HG03025 (cell line): ENCODE results near the gene AFMID.

Experiments
- ATAC-seq: cut with Tn5 transposase; IDR thresholded peaks from one replicate; pipeline ENCODE4 v1.9.1; 2021; ENCODE audit warnings: mild to moderate bottlenecking, moderate library complexity; ENCODE audit not compliant: unreplicated experiment, low FRiP score

Gene AFMID

GRCh38 chr17:78236362-78237127 lies 49.4 kb downstream of the AFMID start:
- ATAC-seq: no peak

DNA sequence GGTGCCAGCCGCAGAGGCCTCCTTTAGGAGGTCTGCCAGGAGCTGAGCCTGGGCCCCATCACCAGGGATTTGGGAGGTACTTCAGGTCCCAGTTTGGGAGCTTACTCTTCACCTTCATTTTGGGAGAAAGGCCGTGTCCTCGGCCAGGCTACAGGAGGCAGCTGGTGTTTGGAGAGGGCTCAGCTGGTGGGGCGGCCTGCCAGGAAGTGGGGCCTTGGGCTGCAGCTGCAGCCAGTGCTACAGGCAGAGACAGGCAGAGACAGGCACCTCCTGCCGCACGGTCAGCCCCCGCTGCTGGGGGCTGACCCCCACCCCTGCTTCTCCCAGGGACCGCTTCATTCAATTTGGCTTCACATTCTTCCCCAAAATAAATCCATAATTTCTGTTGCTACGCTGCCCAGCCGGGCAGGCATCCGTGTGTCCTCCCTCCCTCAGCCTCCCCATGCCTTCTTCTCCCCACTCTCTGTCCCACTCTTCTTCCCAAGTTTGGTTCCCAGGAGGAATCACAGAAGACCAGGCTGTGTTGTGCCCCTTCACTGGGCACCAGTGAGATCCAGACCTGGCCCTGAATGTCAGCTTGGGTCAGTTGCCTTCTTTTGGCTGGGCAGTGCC lies 50.3 kb downstream of the AFMID start:
- ATAC-seq: no peak

DNA sequence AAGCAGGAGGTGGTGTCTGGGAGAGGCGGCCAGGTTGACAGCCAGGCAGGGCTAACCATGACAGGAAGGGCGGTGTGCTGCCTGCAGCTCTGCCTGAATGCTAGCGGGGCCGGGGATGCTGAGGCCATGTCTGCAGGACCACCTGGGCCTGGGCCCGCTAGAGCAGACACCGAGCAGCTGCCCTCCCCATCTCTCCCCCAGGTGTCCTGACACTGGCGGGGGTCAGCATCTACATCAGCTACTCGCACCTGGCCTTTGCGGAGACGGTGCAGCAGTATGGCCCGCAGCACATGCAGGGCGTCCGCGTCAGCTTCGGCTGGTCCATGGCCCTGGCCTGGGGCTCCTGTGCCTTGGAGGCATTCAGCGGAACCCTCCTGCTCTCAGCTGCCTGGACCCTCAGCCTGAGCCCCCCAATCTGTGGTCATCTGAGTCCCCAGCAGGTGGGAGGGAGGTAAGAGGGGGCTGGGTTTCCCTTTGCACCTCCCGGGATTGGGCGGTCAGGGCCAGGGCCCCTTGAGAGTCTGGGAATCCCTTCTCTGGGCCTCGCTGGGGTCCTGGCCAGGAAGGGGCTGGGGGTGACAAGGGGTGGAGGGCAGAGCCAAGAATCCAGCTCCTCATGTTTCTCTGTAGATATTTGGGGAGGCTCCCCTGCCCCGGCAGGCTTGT lies 51.8 kb downstream of the AFMID start:
- no peak for ATAC-seq

DNA sequence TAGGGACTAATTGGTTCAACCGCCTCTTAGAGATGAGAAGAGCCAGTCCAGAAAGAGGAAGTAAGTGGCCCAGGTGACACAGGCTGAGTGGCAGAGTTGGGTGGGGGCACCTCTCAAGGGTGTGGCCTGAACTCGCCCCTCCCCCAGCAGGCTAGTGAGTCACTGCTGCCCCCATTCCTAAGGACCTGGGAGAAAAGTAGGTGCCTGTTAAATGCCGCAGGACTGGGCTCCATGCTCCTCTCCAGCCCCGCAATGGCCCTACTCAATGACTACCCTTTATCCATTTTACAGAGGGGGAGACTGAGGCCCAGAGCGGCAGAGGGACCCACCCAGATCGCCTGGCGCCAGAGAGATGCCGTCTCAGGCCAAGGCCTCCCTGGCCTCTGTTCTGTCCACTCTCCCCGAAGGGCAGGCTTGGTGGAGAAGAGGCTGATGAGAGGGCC lies 52.3 kb downstream of the AFMID start:
- no peak for ATAC-seq

DNA sequence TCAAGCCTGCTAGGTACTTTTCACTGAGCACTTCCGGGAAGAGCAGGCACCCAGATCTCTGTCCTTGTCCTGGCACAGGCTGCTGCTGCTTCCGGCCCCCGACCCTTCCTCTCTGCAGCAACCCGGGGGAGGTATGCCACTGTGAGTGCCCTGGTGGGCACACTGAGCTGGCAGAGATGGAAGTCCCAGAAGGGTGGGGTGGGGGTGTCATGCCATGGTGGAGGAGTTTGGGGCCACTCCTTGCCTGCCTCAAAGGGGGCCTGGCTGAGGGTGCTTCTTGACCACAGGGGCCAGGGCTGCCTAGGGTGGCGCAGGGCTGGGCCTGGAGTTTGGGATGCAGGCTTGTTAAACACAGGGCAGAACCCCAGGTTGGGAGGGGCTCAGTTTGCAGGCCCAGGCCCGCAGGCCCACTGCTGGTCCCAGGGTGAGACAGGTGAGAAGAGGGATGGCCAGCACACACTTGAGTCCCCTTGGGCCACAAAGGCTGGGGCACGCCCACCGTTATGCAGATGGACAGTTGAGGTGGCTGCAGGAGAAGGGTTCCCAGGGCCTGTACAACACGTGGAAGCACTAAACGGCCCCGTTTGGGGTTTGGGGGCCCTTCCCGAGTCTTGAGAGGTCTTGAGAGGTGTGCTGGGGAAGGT lies 53.0 kb downstream of the AFMID start:
- no peak for ATAC-seq

GRCh38 chr17:78240839-78241238 lies 53.7 kb downstream of the AFMID start:
- no peak for ATAC-seq

- ATAC-seq: no peak
Observed at GRCh38 chr17:78241277-78242023, 54.3 kb downstream of the AFMID start.

DNA sequence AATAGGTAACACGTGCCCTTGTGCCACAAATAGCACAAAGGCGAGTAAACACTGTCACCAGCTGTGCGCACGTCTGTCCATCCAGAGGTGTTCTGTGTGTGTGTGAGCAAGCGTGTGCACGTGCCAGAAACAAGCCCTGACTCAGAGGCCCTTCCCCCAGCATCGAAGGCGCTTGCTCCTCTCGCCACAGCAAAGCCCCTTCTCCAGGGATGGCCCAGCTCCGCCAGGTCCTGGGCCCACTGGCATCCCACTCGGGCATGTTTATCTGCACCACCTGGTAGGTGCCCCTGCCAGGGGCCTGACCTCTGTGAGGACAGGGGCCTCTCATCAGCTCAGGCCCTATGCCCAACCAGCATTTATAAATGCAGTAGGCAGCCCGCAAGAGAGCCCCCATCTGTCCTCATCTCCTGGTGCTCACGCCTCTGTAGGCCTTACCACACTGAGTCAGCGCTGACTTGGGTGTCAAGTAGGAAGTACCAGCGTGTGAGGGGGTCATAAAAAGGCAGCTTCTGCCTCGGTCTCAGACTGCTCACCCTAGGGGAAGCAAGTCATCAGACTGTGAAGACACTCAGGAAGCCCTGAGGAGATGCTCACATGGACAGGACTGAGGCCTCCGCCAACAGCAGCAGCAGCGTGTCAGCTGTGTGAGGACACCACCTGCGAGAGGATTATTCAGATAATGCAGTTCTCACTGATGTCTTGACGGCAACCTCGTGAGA lies 55.0 kb downstream of the AFMID start:
- no peak for ATAC-seq

- no peak for ATAC-seq
Observed at GRCh38 chr17:78247304-78247703, 60.1 kb downstream of the AFMID start.

DNA sequence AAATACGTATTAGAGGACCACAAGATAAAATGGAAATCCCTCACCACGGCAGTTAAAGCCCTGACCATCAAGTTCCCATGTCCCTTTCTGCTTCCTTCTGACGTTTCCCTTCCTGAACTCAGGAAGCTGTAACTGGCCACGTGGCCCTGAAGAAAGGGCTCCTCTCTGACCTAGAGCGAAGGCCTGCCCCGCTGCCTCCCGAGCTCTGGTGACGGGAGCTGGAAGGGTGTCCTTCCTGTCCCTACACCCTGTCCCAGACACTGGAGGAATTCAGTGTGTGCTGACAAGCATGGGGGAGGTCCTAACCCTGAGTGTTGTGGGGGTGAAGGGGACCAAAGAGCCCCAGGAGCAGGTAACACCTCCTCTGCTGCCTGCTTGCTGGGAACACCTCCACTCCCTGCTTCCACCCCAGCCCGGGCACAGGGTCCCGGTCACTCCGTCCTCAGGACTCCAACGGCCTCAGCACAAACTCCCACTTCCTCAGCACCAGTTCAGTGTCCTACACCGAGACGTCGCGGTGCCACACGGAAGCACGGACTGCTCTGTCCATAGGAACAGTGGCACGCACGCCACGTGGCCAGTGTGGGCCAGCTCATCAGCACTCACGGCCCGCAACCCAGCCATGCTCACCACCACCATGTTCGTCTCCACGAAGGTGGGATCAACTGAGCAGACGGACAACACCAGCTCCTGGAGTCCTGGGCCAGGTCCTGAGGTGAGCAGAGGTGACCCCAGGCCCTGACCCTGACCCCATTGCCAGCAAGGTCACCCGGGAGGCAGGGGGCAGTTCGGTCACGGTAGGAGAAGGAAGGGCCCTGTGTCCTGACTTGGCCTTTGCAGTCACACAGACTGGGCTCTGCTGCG lies 61.1 kb downstream of the AFMID start:
- no peak for ATAC-seq

DNA sequence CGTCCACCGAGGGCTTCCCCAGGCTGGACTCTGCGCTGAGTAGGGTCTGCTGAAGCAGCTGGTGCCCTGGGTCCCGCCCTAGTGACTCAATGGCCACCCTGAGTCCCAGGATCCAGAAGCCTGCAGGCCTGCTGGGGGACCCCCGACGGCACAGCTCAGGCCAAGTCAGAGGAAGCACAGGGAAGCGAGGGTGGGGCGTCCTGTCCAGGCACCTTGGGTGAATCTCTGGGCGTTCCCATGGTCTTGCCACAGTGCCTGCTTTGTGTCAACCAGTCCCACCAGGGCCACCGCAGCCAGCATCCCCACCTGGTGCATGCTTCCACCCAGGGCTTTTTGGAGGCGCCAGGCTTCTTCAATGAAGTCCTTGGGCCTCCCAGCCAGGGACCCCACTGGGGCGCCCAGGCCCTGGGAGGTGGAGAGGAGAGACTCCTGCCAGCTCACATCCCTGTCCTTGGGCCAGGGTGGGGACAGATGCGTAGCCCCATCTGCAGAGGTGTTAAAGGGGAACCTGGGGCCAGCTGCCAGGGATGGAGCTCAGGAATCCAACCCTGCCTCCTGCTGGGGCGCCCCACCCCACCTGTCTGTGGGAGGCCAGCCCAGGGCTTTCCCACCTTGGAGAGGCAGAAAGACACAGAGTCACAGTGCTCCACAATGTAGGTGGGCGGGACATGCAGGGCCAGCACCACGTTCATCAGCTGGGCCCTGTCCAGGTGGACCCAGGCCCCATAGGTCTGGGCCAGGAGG lies 62.1 kb downstream of the AFMID start:
- ATAC-seq: no peak

DNA sequence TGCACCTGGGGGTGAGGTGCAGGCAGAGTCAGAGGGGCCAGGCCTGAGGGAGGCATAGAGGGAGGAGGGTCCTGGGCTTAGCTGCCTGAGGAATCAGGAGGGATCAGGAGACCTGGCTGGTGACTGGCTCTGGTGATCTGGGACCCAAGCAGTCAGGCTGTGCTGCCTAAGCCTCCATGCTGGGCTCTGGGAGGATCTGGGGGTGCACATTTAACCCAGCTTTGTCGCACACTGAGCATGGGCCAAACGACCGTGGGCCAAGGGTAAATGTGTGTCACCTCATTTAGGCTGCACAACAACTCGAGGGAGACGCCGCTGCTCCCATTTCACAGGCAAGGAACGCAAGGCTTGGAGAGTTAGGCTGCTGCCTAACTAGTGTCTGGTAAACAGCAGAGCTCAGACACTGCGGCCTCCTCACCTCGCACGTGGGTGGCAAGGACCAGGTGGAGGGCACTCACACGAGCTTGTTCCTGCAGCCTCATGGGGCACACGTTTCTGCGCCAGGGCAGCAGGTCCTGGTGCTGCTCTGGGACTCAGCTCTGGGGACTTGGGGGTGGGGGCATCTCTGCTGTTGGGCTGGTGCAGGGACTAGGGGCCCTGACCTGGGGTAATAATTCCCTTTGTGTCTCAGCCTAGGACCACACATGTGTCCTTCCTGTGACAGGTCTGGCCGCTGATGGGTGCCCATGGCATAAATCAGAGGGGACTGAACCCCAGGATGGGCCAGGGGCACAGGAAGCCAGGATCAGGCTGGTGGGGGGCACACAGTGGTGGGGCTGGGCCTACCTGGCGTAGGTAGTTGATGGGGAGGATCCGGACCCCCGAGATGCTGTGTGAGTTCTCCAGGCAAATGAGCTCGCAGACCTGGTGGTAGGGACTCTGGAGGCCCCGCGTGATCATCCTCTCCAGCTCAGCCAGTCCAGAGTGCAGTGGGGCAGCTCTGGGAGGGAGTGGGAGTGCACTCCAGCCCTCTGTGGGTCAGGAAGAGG lies 63.0 kb downstream of the AFMID start:
- ATAC-seq: no peak

DNA sequence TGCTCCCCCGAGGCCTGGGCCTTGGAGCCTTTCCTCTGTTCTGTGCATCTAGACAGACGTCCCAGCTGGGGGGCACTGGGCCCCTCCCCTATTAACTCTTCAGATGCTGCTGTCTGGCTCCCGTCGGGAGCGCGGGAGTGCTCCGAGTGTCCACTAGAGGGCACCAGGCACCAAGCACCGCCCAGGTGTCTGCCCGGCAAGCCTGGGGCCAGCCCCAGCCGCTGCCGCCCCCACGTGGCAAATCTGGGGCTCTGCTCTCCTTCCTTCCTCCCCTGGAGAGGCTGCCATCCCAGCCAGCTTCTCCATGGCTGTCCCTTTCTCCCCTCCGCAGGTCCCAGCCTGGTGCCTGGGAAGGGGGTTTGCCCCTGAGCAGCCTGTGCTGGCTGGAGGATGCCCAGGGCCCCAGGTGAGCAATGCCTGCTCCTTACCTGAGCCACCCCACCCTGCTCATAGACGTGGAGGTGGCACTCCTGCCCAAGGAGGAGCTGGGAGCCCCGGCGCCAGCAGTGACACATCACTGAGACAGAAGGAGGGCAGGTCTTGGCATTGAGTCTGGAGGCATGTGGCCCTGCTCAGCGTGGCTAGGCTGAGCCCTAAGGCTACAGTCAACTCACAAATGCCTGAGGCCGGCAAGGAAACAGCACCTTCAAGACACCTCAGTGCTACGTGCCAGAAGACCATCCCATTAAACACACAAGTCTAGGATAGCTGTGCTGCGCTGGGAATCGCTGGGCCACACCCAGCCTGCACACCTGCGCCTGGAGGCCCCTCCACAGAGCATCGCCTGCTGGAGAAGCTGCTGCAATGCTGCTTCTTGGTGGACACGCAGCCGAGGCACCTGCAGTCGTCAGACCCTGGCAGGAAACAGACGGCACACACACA lies 64.0 kb downstream of the AFMID start:
- peak; percentile 45 for ATAC-seq

- no peak for ATAC-seq
Observed at GRCh38 chr17:78251773-78252103, 64.6 kb downstream of the AFMID start.

- ATAC-seq: no peak
Observed at GRCh38 chr17:78252111-78252634, 65.0 kb downstream of the AFMID start.
